Measurements from ENCODE around the gene EIPR1.

- no peak for TF ChIP-seq POLR2A (IDR thresholded peaks at IDR 0.05)
- TF ChIP-seq, protein P1, sequence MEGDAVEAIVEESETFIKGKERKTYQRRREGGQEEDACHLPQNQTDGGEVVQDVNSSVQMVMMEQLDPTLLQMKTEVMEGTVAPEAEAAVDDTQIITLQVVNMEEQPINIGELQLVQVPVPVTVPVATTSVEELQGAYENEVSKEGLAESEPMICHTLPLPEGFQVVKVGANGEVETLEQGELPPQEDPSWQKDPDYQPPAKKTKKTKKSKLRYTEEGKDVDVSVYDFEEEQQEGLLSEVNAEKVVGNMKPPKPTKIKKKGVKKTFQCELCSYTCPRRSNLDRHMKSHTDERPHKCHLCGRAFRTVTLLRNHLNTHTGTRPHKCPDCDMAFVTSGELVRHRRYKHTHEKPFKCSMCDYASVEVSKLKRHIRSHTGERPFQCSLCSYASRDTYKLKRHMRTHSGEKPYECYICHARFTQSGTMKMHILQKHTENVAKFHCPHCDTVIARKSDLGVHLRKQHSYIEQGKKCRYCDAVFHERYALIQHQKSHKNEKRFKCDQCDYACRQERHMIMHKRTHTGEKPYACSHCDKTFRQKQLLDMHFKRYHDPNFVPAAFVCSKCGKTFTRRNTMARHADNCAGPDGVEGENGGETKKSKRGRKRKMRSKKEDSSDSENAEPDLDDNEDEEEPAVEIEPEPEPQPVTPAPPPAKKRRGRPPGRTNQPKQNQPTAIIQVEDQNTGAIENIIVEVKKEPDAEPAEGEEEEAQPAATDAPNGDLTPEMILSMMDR (IDR thresholded peaks at IDR 0.05) = no peak
Observed at GRCh38 chr2:3163401-3163800, 214.2 kb downstream of the EIPR1 start.

Measured in ovary (tissue), 3 donors.